ENCODE measurements around the gene EID2B. TPM values are rescaled to one million over a fixed set of nuclear protein-coding genes. Genes with fewer than 3 reads are reported as not detected.
A peak's percentile ranks its signal among the peaks of the same experiment; 100 is the strongest.

Gene EID2B
- polyA plus RNA-seq, 2 of the 4 experiments (the other 2 are of a cell fraction) = 9.3 to 10.9 TPM

DNA sequence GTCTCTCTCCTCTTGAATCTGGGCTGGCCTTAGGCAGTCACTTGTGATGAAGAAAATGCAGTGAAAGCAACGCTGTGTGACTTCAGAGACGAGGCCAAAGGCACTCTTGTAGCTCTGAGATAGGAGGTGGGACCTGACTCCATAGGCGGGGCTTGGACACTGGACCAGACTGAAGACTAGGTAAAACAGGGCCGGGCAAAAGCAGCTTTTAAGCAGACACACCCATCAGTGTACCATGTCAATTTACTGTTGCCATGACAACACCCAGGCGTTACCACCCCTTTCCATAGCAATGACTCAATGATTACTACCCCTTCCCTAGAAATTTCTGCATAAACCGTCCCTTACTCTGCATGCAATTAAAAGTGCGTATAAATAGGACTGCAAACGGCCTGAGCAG is 13.9 kb upstream of the EID2B start:
- H3K9me3 ChIP-seq = no peaks in the 10 kb centered on the region
- CTCF ChIA-PET = interaction anchor here (0.6 to 25.5 kb wide), 9 partner anchors 13 to 940 kb away, joined by 3 to 585 read pairs (median 4); partner anchors contain the start of gene EID2B
- no peak overlapping the region for H3K4me3 ChIP-seq
- no peak overlapping the region for H3K4me2 ChIP-seq
- peak in 1 of 2 experiments; percentile 45 for DNase-seq (ENCODE audit: low read depth in 1 of 2, low spot score in 1 of 2)
- POLR2A ChIA-PET = interaction anchor here (0.7 to 0.8 kb wide), 2 partner anchors 111 to 288 kb away, joined by 3 read pairs; partner anchors contain the start of genes DYRK1B and RPS16
- no peak overlapping the region for H3K27ac ChIP-seq
- WGBS (ENCODE audit: missing lambda C conversion rate) = 31% methylated on average over 8 of the region's 8 CpGs
- ATAC-seq = peak in 1 of 2 experiments; percentile 17; a peak in 2 of 6 replicates
- TF ChIP-seq HES2 (IDR thresholded peaks at IDR 0.05) (no peak), BCL3 (IDR thresholded peaks at IDR 0.05) (no peak), JUN (IDR thresholded peaks at IDR 0.05) (no peak), JUNB (IDR thresholded peaks at IDR 0.05) (no peak), ESRRA (IDR thresholded peaks at IDR 0.05; ENCODE audit: borderline replicate concordance, low read length) (no peak), HEYL (CRISPR knock-in tag; IDR thresholded peaks at IDR 0.05) (no peak), CHD2 (IDR thresholded peaks at IDR 0.05; ENCODE audit: low read length, partially characterized antibody) (no peak), GATA3 (IDR thresholded peaks at IDR 0.05; ENCODE audit: borderline replicate concordance) (no peak), POLR2A (IDR thresholded peaks at IDR 0.05; ENCODE audit: low read length) (no peak), KDM5A (IDR thresholded peaks at IDR 0.05) (no peak), NFE2L2 (conservative IDR thresholded peaks at IDR 0.05; ENCODE audit: low read length) (no peak), RARB (CRISPR knock-in tag; IDR thresholded peaks at IDR 0.05) (no peak), HOXA7 (CRISPR knock-in tag; IDR thresholded peaks at IDR 0.05) (no peak), NR3C1 (IDR thresholded peaks at IDR 0.05) (no peak), PBX3 (IDR thresholded peaks at IDR 0.05) (no peak), BHLHE40 (IDR thresholded peaks at IDR 0.05; ENCODE audit: low read depth, low read length) (no peak), CTCF (IDR thresholded peaks at IDR 0.05) (no peak), PHF8 (IDR thresholded peaks at IDR 0.05; ENCODE audit: borderline replicate concordance, low read depth) (no peak)
- H3K4me1 ChIP-seq = no peaks in the 10 kb centered on the region
- peak; percentile 94 for FAIRE-seq

GRCh38 chr19:39544911-39545310 is 12.3 kb upstream of the EID2B start:
- peaks cover 6% of the 10 kb centered on the region; the same call in 2 of the 3 replicates for H3K4me1 ChIP-seq
- no peak for ATAC-seq
- no peak overlapping the region for H3K27ac ChIP-seq
- 60% methylated on average over 1 of the region's 1 CpG for WGBS (ENCODE audit: missing lambda C conversion rate)
- H3K4me3 ChIP-seq = no peak overlapping the region
- no peak for FAIRE-seq
- DNase-seq (ENCODE audit: low read depth in 1 of 2, low spot score in 1 of 2) = no peak
- no peaks in the 10 kb centered on the region for H3K9me3 ChIP-seq
- CTCF ChIA-PET = interaction anchor here (1.0 to 25.5 kb wide), 10 partner anchors 9 to 299 kb away, joined by 3 to 585 read pairs (median 6); partner anchors contain the start of gene EID2B
- POLR2A ChIA-PET = interaction anchor here (1.0 kb wide), 1 partner anchor 109 kb away, joined by 6 read pairs; the partner anchor contains the start of gene RPS16
- no peak overlapping the region for H3K4me2 ChIP-seq
- TF ChIP-seq GATA3 (IDR thresholded peaks at IDR 0.05; ENCODE audit: borderline replicate concordance) = no peak
- no peak for TF ChIP-seq HOXA7 (CRISPR knock-in tag; IDR thresholded peaks at IDR 0.05)
- no peak for TF ChIP-seq POLR2A (IDR thresholded peaks at IDR 0.05; ENCODE audit: low read length)
- no peak for TF ChIP-seq MYC (IDR thresholded peaks at IDR 0.05; ENCODE audit: borderline replicate concordance, low read length)
- TF ChIP-seq CTCF (IDR thresholded peaks at IDR 0.05) = no peak
- TF ChIP-seq CHD2 (IDR thresholded peaks at IDR 0.05; ENCODE audit: low read length, partially characterized antibody) = no peak
- TF ChIP-seq JUNB (IDR thresholded peaks at IDR 0.05) = no peak
- TF ChIP-seq FOXS1 (CRISPR knock-in tag; IDR thresholded peaks at IDR 0.05) = no peak
- no peak for TF ChIP-seq POLR2AphosphoS2 (conservative IDR thresholded peaks at IDR 0.05; ENCODE audit: low read length)
- TF ChIP-seq, protein P1, sequence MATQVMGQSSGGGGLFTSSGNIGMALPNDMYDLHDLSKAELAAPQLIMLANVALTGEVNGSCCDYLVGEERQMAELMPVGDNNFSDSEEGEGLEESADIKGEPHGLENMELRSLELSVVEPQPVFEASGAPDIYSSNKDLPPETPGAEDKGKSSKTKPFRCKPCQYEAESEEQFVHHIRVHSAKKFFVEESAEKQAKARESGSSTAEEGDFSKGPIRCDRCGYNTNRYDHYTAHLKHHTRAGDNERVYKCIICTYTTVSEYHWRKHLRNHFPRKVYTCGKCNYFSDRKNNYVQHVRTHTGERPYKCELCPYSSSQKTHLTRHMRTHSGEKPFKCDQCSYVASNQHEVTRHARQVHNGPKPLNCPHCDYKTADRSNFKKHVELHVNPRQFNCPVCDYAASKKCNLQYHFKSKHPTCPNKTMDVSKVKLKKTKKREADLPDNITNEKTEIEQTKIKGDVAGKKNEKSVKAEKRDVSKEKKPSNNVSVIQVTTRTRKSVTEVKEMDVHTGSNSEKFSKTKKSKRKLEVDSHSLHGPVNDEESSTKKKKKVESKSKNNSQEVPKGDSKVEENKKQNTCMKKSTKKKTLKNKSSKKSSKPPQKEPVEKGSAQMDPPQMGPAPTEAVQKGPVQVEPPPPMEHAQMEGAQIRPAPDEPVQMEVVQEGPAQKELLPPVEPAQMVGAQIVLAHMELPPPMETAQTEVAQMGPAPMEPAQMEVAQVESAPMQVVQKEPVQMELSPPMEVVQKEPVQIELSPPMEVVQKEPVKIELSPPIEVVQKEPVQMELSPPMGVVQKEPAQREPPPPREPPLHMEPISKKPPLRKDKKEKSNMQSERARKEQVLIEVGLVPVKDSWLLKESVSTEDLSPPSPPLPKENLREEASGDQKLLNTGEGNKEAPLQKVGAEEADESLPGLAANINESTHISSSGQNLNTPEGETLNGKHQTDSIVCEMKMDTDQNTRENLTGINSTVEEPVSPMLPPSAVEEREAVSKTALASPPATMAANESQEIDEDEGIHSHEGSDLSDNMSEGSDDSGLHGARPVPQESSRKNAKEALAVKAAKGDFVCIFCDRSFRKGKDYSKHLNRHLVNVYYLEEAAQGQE (IDR thresholded peaks at IDR 0.05) = no peak
- TF ChIP-seq, protein P2, sequence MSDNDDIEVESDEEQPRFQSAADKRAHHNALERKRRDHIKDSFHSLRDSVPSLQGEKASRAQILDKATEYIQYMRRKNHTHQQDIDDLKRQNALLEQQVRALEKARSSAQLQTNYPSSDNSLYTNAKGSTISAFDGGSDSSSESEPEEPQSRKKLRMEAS (IDR thresholded peaks at IDR 0.05) = no peak
- no peak for TF ChIP-seq MAZ (IDR thresholded peaks at IDR 0.05; ENCODE audit: borderline replicate concordance, low read depth, low read length)
- TF ChIP-seq FOSB (CRISPR knock-in tag; IDR thresholded peaks at IDR 0.05) = no peak
- TF ChIP-seq HDAC2 (IDR thresholded peaks at IDR 0.05) = no peak
